GM10847 (cell line): Measurements from ENCODE around the gene SERPINA3.

Source experiments
- POLR2A ChIP-seq: IDR thresholded peaks from 2 replicates; pipeline ENCODE4 v1.6.1; 2011; ENCODE audit not compliant: insufficient read length; ENCODE audit errors: extremely low read depth

Gene SERPINA3

DNA sequence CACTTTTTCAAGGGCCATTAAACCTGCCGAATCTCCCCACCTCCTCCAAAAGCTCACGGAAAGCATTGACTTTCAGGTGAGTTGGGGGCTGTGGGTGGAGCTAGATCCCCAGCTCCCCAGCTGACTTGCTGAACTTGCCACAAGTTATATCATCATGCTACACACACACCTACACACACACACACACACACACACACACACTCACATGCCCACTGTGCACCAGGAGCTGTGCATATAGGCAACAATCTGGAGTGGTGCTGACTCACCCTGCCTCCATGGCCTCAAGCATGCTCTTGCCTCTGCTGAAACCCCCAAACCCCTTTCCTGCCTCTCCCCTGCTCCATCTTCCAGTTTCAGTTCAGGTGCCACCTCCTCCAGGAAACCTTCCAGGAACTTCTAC lies 26.1 kb downstream of the SERPINA3 start:
- TF ChIP-seq POLR2A: no peak

DNA sequence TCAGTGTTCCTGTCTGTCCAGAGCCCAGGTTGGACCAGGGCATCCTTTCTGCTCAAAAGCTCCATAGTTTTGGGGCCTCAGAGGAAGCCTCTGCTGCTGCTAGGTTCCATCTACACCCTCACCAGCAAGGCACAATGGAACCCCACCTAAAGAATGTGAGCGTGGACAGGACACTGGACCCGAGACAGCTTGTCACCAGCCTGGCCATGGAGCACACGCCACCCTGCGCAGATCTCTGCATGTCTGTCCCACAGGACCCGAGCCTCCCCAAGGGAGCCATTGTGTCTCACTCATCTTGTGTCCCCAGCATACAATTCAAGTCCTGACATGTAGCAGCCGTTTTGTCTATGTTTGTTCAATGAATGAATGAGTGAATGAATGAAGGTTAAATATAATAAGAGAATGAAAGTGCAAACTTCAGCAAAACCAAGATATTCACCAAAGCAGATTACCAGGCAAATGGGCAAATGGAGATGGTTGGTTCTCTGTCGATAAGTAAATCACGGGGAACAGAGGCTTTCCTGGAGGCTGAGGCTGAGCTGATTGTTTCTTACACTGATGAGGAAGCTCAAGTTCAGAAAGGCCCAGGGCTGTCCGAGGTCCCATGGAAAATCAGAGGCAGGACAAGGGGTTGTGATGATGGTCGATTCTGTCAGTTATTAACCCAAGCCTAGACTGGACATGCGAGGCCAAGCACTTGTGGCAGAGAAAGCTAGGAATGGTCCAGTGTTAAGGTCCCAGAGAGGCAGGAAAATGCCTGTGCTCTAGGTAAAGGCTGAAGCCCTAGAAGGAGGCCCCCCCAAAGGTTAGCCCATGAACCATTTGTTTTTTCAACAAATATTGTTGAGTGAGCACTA lies 27.0 kb downstream of the SERPINA3 start:
- TF ChIP-seq POLR2A: no peak

DNA sequence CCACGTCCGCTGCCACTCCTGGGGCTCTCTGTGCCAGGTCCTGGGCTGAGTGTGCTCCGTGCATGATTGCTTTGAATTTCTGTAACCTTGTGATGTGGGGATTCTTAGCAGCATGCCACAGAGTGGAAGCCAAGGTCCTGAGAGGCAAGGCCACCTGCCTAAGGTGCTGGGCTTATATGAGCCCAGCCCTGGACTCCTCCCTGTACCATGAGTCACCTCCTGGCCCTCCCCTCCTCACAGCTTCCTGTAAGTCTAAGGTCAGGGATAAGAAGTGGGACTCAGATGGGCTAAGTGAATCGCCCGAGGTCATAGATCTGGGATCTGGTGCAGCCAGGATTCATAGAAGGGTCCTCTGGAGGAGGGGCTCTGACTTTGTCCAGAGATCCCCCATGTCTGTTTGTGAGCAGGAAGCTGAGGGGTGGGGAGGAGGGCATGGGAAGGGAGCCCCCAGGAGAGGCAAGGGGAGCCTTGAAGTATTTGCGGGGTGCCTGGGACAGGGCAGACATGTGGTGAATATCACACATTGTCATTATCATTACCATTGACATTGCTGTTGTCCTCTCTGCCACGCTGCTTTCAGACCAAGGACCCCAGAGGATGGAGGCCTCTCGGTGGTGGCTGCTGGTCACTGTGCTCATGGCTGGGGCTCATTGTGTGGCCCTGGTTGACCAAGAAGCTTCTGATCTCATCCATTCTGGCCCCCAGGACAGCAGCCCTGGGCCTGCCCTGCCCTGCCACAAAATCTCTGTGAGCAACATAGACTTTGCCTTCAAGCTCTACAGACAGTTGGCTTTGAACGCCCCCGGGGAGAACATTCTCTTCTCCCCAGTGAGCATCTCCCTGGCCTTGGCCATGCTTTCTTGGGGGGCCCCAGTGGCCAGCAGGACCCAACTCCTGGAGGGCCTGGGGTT lies 28.8 kb downstream of the SERPINA3 start:
- no peak for TF ChIP-seq POLR2A

DNA sequence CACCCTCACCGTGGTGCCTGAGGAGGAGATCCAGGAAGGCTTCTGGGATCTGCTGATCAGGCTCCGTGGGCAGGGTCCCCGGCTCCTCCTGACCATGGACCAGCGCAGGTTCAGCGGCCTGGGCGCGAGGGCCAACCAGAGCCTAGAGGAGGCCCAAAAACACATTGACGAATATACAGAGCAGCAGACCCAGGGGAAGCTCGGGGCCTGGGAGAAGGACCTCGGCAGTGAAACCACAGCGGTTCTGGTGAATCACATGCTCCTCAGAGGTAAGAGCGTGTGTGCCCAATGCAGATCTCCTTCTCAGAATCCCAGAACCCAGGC lies 29.4 kb downstream of the SERPINA3 start:
- no peak for TF ChIP-seq POLR2A

DNA sequence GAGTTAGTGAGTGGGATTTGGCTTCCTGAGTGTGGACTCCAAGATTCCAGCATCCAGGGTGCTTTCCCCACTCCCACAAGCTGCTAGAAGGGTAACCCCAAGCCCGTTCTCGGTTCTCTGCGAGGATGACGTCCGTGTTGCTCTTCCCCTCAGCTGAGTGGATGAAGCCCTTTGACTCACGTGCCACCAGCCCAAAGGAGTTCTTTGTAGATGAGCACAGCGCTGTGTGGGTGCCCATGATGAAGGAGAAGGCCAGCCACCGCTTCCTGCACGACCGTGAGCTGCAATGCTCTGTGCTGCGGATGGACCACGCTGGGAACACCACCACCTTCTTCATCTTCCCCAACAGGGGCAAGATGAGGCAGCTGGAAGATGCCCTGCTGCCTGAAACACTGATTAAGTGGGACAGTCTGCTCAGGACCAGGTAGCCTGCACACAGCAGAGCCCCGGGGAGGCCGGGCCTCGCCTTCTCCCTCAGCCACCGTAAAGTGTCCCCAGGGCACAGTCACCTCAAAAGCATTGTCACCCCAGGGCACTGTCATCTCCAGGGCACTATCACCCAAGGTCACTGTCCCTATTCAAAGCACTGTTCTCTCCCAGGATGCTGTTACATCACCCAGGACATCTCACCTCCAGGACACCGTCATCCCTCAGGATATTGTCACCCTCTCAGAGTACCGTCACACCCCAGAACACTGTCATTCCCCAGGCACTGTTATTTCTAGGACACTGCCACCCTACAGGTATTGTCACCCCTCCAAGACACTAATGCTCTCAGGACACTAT lies 31.3 kb downstream of the SERPINA3 start:
- no peak for TF ChIP-seq POLR2A

DNA sequence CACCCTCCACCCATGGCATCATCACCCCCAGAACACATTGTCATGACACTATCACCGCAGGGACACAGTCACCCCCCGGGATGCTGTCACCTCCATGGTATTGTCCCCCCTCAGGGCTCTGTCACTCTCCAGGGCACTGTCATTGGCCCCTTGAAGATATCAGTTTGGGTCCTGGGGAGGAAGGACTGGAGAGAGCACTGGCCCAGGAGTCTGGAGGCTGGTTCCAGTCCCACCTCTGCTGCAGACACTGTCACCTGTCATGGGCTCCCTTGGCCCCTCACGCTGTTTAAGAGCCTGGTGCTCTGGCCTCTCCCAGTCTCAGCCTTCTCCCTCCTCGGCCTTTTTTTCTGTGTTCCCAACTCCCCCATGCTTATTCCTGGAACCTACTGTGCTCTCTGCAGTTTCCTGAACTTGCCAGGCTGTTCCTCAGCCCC lies 31.9 kb downstream of the SERPINA3 start:
- no peak for TF ChIP-seq POLR2A

DNA sequence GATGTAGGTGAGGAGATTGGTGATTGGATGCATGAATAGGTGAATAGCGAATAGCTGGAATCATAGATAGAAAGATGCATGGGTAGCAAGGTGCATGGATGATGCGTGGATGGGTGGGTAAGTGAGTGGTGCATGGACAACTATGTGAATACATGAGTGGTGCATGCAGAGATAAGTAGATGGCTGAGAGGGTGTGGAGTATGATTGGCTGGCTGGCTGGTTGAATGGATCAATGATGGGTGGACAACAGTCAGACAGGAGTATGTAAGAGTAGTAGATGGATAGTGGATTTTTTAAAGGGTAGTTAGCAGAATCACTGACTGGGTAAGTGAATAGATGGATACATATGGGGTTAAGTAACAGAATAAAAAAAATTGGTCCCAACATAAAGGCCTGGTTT lies 33.9 kb downstream of the SERPINA3 start:
- no peak for TF ChIP-seq POLR2A

DNA sequence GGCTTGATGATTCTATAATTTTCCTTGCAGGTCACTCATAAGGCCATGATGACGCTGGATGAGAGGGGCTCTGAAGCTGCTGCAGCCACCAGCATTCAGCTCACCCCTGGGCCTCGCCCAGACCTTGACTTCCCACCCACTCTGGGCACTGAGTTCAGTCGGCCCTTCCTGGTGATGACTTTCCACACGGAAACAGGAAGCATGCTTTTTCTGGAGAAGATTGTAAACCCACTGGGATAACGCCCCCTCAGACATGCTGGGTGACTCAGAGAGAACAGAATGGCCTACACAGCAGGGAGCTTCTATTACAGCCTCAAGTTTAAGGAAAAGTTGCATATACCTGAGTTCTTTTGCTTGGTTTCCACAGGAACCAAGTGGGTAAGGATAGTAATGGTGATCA lies 34.3 kb downstream of the SERPINA3 start:
- TF ChIP-seq POLR2A: no peak

DNA sequence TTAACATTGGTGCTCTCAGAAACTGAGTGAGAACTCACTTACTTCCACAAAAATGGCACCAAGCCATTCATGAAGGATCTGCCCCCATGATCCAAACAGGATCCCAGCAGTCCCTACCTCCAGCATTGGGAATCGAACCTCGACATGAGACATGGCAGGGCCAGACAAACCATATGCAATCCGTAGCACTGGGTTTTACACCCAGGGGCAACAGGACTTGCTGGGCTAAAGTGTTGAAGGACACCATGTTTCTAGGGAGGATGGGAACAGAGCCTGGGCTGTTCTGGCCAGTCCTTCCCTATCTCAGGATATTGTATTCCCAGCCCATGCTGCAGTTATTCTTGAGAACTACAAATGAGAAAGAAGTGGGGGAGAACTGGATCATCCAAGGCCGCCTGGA lies 36.6 kb downstream of the SERPINA3 start:
- TF ChIP-seq POLR2A: no peak

DNA sequence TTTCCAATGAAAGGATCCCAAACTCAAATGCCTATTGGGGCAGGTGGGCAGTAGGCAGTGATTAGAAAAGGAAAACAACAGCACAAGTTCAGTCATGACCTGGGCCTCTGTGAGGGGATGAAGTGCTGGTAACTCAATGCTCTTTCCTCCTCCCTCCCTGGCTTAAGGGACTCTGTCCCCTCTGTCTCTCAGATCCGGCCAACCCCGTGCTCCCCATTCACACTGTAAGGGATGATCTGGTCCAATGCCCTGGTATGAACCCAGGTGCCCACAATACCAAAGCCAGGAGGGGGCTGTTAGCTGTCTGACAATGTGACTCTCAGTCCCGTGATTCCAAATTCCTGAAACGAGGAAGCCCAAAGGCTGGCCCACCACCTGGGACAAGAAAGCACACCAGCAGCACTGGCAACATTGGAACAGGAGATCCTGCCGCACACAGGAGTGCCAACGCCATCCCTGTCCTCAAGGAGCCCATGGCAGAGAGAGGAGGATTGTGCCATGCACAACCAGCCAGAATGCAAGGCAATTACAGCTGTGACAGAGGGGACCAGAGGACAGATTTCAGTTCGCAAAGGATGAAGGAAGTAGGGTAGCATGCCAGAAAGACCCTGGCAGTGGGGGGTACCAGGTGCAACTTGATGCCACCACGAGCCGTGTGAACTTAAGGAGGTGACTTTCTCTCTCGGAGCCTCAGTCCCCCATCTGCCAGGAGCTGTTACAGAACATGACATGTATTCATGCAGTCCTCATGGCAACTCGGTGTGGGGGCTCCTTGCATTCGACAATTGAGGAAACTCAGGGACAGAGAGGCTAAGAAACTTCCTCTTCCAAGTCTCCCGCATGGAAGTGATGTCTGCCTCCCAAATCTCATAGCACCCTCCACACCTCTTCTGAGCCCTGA lies 37.6 kb downstream of the SERPINA3 start:
- no peak for TF ChIP-seq POLR2A

DNA sequence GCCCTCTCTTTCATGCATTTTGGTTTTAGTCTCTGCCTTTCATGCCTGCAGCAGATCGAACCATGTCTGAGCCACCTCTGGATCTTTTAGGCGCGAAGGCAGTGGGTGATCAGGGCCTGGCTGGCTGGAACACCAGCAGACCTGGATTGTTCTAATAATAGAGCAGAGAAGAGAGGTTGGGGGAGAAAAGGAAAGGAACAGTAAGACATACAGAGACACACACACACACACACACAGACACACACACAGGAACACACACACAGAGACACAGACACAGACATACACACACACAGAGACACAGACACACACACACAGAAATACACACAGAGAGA lies 38.2 kb downstream of the SERPINA3 start:
- no peak for TF ChIP-seq POLR2A

DNA sequence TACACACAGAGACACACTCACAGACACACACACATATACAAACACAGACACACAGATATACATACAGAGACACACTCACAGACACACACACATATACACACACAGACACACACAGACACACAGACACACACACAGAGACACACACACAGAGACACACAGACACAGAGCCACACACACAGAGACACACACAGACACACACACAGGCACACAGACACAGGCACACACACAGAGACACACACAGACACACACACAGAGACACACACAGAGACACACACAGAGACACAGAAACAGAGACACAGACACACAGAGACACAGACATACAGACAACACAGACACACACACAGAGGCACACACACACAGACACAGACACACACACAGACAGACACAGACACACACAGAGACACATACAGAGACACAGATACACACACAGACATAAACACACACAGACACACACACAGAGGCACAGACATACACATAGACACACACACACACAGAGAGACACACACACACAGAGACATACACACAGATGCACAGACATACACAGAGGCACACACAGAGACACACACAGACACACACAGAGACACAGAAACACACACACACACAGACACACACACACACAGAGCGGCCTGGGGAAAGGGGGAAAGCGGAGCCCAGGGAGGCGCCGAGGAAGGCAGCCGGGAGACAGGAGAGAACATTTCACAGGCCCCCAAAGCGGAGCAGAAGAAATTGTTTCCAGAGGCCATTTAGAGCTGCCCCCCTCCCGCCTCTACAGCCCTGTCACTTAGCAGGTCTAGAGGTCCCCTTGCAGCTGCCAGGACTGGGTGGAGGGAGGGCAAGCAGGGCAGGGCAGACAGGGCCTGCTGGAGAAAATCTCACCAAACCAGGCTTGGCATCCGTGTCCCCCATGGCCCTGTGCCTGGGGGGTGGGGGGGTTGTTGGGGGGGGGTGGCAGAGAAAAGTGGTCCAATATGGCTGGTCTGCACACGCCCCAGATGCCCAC lies 38.9 kb downstream of the SERPINA3 start:
- TF ChIP-seq POLR2A: no peak

DNA sequence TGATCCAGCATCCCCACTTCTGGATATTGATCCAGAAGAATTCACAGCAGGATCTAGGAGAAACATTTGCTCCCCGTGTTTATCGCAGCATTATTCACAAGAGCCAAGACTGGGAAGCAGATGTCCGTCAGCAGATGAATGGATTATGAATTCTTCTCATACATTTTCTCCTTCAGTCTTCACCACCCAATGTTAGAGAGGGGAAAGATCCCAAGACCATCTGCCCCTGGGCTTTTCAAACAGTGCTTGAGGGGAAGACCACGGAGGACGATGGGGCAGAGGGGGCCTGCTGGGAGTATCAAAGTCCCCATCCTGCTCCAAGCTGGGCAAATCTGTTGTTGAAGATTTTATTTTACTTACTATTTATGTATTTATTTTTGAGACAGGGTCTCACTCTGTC lies 41.1 kb downstream of the SERPINA3 start:
- no peak for TF ChIP-seq POLR2A
